Dendritic cell treated with granulocyte-macrophage colony-stimulating factor and Interleukin-4, amounts not matched to agents 40 ng/mL and 50 ng/mL, for 4 days (primary cell): ENCODE results near the gene RASGRP3.

Source experiments
- H3K27ac Mint-ChIP-seq: one replicate; pipeline ENCODE4 v1.8.0; 2022; ENCODE audit warnings: mild to moderate bottlenecking, mixed read lengths
- H3K27me3 Mint-ChIP-seq: one replicate; pipeline ENCODE4 v1.8.0; 2022; ENCODE audit warnings: mild to moderate bottlenecking, mixed read lengths
- H3K36me3 Mint-ChIP-seq: one replicate; pipeline ENCODE4 v1.8.0; 2022; ENCODE audit warnings: low read depth, mixed read lengths
- H3K4me1 Mint-ChIP-seq: one replicate; pipeline ENCODE4 v1.8.0; 2022; ENCODE audit warnings: low read depth, mixed read lengths
- H3K4me3 Mint-ChIP-seq: one replicate; pipeline ENCODE4 v1.8.0; 2022; ENCODE audit warnings: mild to moderate bottlenecking, moderate library complexity, mixed read lengths
- H3K9me3 Mint-ChIP-seq: one replicate; pipeline ENCODE4 v1.8.0; 2022; ENCODE audit warnings: mixed read lengths
- intact Hi-C: fragments of 100-400 bp; cut with micrococcal nuclease; formaldehyde crosslinking; loops from one replicate; pipeline ENCODE4 v1.15.0; 2022

The RASGRP3 gene

GRCh38 chr2:33599943-33600192 lies 123.4 kb downstream of the RASGRP3 start:
- Mint-ChIP-seq H3K36me3 (peaks cover 19% of the 10 kb centered on the region), H3K4me3 (peak overlapping the region; percentile 92), H3K27ac (peak overlapping the region; percentile 94), H3K27me3 (peaks cover 1% of the 10 kb centered on the region), H3K4me1 (peaks cover 30% of the 10 kb centered on the region), H3K9me3 (no peaks in the 10 kb centered on the region)
- intact Hi-C loops = no loop called here

GRCh38 chr2:33602201-33602830 lies 125.9 kb downstream of the RASGRP3 start:
- H3K27me3 Mint-ChIP-seq = peaks cover 1% of the 10 kb centered on the region
- intact Hi-C loops = no loop called here
- peaks cover 15% of the 10 kb centered on the region for H3K36me3 Mint-ChIP-seq
- H3K4me3 Mint-ChIP-seq = no peak overlapping the region
- no peak overlapping the region for H3K27ac Mint-ChIP-seq
- H3K4me1 Mint-ChIP-seq = peaks cover 20% of the 10 kb centered on the region
- H3K9me3 Mint-ChIP-seq = no peaks in the 10 kb centered on the region

- Mint-ChIP-seq H3K4me1 (peaks cover 10% of the 10 kb centered on the region), H3K27me3 (peaks cover 1% of the 10 kb centered on the region), H3K27ac (no peak overlapping the region), H3K4me3 (no peak overlapping the region), H3K9me3 (no peaks in the 10 kb centered on the region), H3K36me3 (peaks cover 12% of the 10 kb centered on the region)
- intact Hi-C loops = no loop called here
Measured at GRCh38 chr2:33603416-33603815, 127.0 kb downstream of the RASGRP3 start.

GRCh38 chr2:33605056-33605455 lies 128.6 kb downstream of the RASGRP3 start:
- no peaks in the 10 kb centered on the region for H3K4me1 Mint-ChIP-seq
- H3K9me3 Mint-ChIP-seq = peaks cover 3% of the 10 kb centered on the region
- peaks cover 1% of the 10 kb centered on the region for H3K27me3 Mint-ChIP-seq
- no peak overlapping the region for H3K4me3 Mint-ChIP-seq
- no peaks in the 10 kb centered on the region for H3K36me3 Mint-ChIP-seq
- intact Hi-C loops = no loop called here
- H3K27ac Mint-ChIP-seq = no peak overlapping the region

GRCh38 chr2:33606100-33606499 lies 129.7 kb downstream of the RASGRP3 start:
- H3K27ac Mint-ChIP-seq = no peak overlapping the region
- no peaks in the 10 kb centered on the region for H3K4me1 Mint-ChIP-seq
- peaks cover 12% of the 10 kb centered on the region for H3K9me3 Mint-ChIP-seq
- intact Hi-C loops = no loop called here
- peaks cover 1% of the 10 kb centered on the region for H3K27me3 Mint-ChIP-seq
- no peak overlapping the region for H3K4me3 Mint-ChIP-seq
- H3K36me3 Mint-ChIP-seq = no peaks in the 10 kb centered on the region

GRCh38 chr2:33606622-33607021 lies 130.2 kb downstream of the RASGRP3 start:
- intact Hi-C loops = no loop called here
- Mint-ChIP-seq H3K27me3 (peaks cover 1% of the 10 kb centered on the region), H3K4me1 (no peaks in the 10 kb centered on the region), H3K4me3 (no peak overlapping the region), H3K36me3 (no peaks in the 10 kb centered on the region), H3K27ac (no peak overlapping the region), H3K9me3 (peaks cover 17% of the 10 kb centered on the region)

- Mint-ChIP-seq H3K36me3 (no peaks in the 10 kb centered on the region), H3K9me3 (peaks cover 18% of the 10 kb centered on the region), H3K27me3 (peaks cover 1% of the 10 kb centered on the region), H3K4me1 (no peaks in the 10 kb centered on the region), H3K4me3 (no peak overlapping the region), H3K27ac (no peak overlapping the region)
- intact Hi-C loops = no loop called here
Measured at GRCh38 chr2:33607251-33607721, 130.8 kb downstream of the RASGRP3 start.

- peaks cover 1% of the 10 kb centered on the region for H3K27me3 Mint-ChIP-seq
- H3K27ac Mint-ChIP-seq = no peak overlapping the region
- no peaks in the 10 kb centered on the region for H3K4me1 Mint-ChIP-seq
- peaks cover 18% of the 10 kb centered on the region for H3K9me3 Mint-ChIP-seq
- no peaks in the 10 kb centered on the region for H3K36me3 Mint-ChIP-seq
- intact Hi-C loops = no loop called here
- H3K4me3 Mint-ChIP-seq = no peak overlapping the region
Measured at GRCh38 chr2:33607905-33608304, 131.5 kb downstream of the RASGRP3 start.

- H3K27ac Mint-ChIP-seq = no peak overlapping the region
- no peaks in the 10 kb centered on the region for H3K27me3 Mint-ChIP-seq
- no peaks in the 10 kb centered on the region for H3K4me1 Mint-ChIP-seq
- no peaks in the 10 kb centered on the region for H3K36me3 Mint-ChIP-seq
- intact Hi-C loops = no loop called here
- H3K9me3 Mint-ChIP-seq = peaks cover 30% of the 10 kb centered on the region
- H3K4me3 Mint-ChIP-seq = no peak overlapping the region
Measured at GRCh38 chr2:33614190-33614589, 137.7 kb downstream of the RASGRP3 start.
